ENCODE data around the gene COA7. TPM values are rescaled to one million over a fixed set of nuclear protein-coding genes. Genes with fewer than 3 reads are reported as not detected.

COA7 gene
- 21.5 to 23.5 TPM (median 21.7 TPM) in 3 replicates for total RNA-seq

- TF ChIP-seq, protein P1, sequence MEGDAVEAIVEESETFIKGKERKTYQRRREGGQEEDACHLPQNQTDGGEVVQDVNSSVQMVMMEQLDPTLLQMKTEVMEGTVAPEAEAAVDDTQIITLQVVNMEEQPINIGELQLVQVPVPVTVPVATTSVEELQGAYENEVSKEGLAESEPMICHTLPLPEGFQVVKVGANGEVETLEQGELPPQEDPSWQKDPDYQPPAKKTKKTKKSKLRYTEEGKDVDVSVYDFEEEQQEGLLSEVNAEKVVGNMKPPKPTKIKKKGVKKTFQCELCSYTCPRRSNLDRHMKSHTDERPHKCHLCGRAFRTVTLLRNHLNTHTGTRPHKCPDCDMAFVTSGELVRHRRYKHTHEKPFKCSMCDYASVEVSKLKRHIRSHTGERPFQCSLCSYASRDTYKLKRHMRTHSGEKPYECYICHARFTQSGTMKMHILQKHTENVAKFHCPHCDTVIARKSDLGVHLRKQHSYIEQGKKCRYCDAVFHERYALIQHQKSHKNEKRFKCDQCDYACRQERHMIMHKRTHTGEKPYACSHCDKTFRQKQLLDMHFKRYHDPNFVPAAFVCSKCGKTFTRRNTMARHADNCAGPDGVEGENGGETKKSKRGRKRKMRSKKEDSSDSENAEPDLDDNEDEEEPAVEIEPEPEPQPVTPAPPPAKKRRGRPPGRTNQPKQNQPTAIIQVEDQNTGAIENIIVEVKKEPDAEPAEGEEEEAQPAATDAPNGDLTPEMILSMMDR (IDR thresholded peaks at IDR 0.05; ENCODE audit: unreplicated experiment), result no peak
- no peaks in the 10 kb centered on the region for H3K9me3 Mint-ChIP-seq
- peaks cover 9% of the 10 kb centered on the region for H3K36me3 Mint-ChIP-seq
- H3K4me3 Mint-ChIP-seq, result peak within 1 kb of the TSS; percentile 77
- peak within 1 kb of the TSS; percentile 91 for H3K27ac Mint-ChIP-seq
- peak; percentile 69 to 76 for DNase-seq (ENCODE audit: low spot score in 2 of 2, unreplicated experiment in 2 of 2)
- H3K27me3 Mint-ChIP-seq (ENCODE audit: low read depth), result no peaks in the 10 kb centered on the region
- H3K4me1 Mint-ChIP-seq, result peaks cover 15% of the 10 kb centered on the region
These were observed at the start of gene COA7 for GRCh38 chr1:52697795-52698674. TSS of gene COA7 (minus strand) at chr1:52698347. CDS start at chr1:52698326, 21 bp downstream.

DNA sequence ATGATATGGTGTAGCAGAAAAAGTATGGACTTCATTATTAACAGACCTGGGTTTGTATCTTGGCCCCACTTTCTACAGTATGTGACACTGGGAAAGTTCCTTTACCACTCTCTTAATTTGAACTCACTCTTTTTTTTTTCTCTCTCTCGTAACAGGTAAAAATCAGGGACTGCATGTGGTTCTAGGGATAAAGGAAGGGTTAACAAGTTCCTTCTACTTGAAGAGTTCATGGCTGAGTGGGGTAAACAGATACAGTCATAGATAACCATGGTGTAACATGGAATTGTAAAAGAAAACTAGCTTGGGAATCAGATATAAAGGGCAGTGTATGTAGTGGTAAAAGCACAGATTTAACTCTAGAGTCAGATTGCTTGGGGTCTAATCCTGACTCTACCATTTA is 49.3 kb upstream of the COA7 start:
- no peak overlapping the region for H3K4me3 Mint-ChIP-seq
- H3K9me3 Mint-ChIP-seq, result no peaks in the 10 kb centered on the region
- peak overlapping the region; percentile 4 for H3K27ac Mint-ChIP-seq
- H3K27me3 Mint-ChIP-seq (ENCODE audit: low read depth), result no peaks in the 10 kb centered on the region
- TF ChIP-seq, protein P1 (IDR thresholded peaks at IDR 0.05; ENCODE audit: unreplicated experiment), result no peak
- no peaks in the 10 kb centered on the region for H3K36me3 Mint-ChIP-seq
- peaks cover 32% of the 10 kb centered on the region for H3K4me1 Mint-ChIP-seq
- no peak for DNase-seq (ENCODE audit: low spot score in 2 of 2, unreplicated experiment in 2 of 2)

GRCh38 chr1:52746189-52746588 is 48.0 kb upstream of the COA7 start:
- Mint-ChIP-seq H3K27ac (no peak overlapping the region), H3K27me3 (ENCODE audit: low read depth) (no peaks in the 10 kb centered on the region), H3K4me1 (peaks cover 21% of the 10 kb centered on the region), H3K4me3 (no peak overlapping the region), H3K9me3 (no peaks in the 10 kb centered on the region), H3K36me3 (peaks cover 4% of the 10 kb centered on the region)
- TF ChIP-seq, protein P1 (IDR thresholded peaks at IDR 0.05; ENCODE audit: unreplicated experiment), result no peak
- DNase-seq (ENCODE audit: low spot score in 2 of 2, unreplicated experiment in 2 of 2), result no peak

GRCh38 chr1:52741259-52741658 is 43.1 kb upstream of the COA7 start:
- Mint-ChIP-seq H3K9me3 (no peaks in the 10 kb centered on the region), H3K27me3 (ENCODE audit: low read depth) (no peaks in the 10 kb centered on the region), H3K27ac (no peak overlapping the region), H3K4me3 (no peak overlapping the region), H3K36me3 (peaks cover 4% of the 10 kb centered on the region), H3K4me1 (peaks cover 8% of the 10 kb centered on the region)
- TF ChIP-seq, protein P1 (IDR thresholded peaks at IDR 0.05; ENCODE audit: unreplicated experiment), result no peak
- DNase-seq (ENCODE audit: low spot score in 2 of 2, unreplicated experiment in 2 of 2), result no peak

GRCh38 chr1:52739699-52740467 is 41.7 kb upstream of the COA7 start:
- Mint-ChIP-seq H3K4me3 (no peak overlapping the region), H3K36me3 (peaks cover 4% of the 10 kb centered on the region), H3K27me3 (ENCODE audit: low read depth) (no peaks in the 10 kb centered on the region), H3K4me1 (peaks cover 8% of the 10 kb centered on the region), H3K9me3 (no peaks in the 10 kb centered on the region), H3K27ac (no peak overlapping the region)
- TF ChIP-seq, protein P1 (IDR thresholded peaks at IDR 0.05; ENCODE audit: unreplicated experiment), result no peak
- DNase-seq (ENCODE audit: low spot score in 2 of 2, unreplicated experiment in 2 of 2), result no peak

Measured in mesothelial cell of epicardium (in vitro differentiated cells).